ENCODE data around the gene INPP4B. TPM values are rescaled to one million over a fixed set of nuclear protein-coding genes. Genes with fewer than 3 reads are reported as not detected.

INPP4B gene
- total RNA-seq, 1 experiment from 2014 or later, result 0.07 TPM

DNA sequence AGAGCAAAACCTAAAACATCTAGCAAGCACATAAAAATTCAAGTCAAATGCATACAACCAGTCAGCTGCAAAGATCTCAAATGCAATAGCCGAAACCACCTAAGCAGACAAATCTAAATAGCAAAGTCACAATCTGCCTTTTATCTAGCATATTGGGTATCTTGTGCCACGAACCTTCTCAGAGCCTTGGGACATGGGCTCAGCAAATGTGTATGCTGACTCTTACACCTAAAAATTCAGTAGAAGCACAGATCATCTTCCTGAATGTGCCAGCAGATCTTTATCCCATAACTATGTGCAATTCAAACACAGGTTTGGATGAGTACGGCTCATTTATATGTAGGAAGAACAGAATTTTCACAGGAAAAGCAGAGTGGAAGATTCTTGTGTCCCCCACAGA lies 492.1 kb downstream of the INPP4B start:
- Histone ChIP-seq H3K79me1 (ENCODE audit: insufficient read depth, low read depth, low read length, poor library complexity, severe bottlenecking) (no peaks in the 10 kb centered on the region), H3K4ac (ENCODE audit: low read depth, low read length) (no peak overlapping the region), H3K23me2 (ENCODE audit: insufficient read length, low read depth, low read length, poor library complexity, severe bottlenecking) (no peaks in the 10 kb centered on the region), H3K9ac (ENCODE audit: extremely low read depth, insufficient read length, low read length) (no peak overlapping the region), H3K23ac (ENCODE audit: insufficient read length, low read depth, low read length) (no peak overlapping the region), H3K27ac (ENCODE audit: insufficient read length, low read depth, low read length) (no peak overlapping the region), H3T11ph (ENCODE audit: low read length) (no peak overlapping the region), H2BK120ac (ENCODE audit: low read depth, low read length, poor library complexity, severe bottlenecking) (no peak overlapping the region), H2BK15ac (ENCODE audit: low read depth, low read length) (no peak overlapping the region), H4K5ac (ENCODE audit: insufficient read length, low read depth, low read length) (no peak overlapping the region), H2AK5ac (ENCODE audit: insufficient read length, low read length) (no peak overlapping the region), H3K14ac (ENCODE audit: insufficient read depth, low read length) (no peak overlapping the region), H2AFZ (ENCODE audit: low read length) (no peak overlapping the region), H3K9me3 (ENCODE audit: control insufficient read depth, low read depth, low read length) (no peaks in the 10 kb centered on the region), H2BK12ac (ENCODE audit: insufficient read length, low read depth, low read length) (no peak overlapping the region), H3K79me2 (ENCODE audit: insufficient read depth, low read length) (no peaks in the 10 kb centered on the region), H4K91ac (ENCODE audit: insufficient read length, low read depth, low read length) (no peak overlapping the region), H3K4me2 (ENCODE audit: insufficient read depth, insufficient read length, low read length) (no peak overlapping the region), H3K4me1 (ENCODE audit: insufficient read depth, low read length) (no peaks in the 10 kb centered on the region), H4K8ac (replicated peaks; ENCODE audit: insufficient read length, low read depth, low read length) (no peak overlapping the region), H2BK5ac (ENCODE audit: insufficient read length, low read length) (no peak overlapping the region), H3K18ac (ENCODE audit: insufficient read length, low read depth, low read length) (no peak overlapping the region), H2BK20ac (ENCODE audit: low read depth, low read length, poor library complexity, severe bottlenecking) (no peak overlapping the region), H3K27me3 (ENCODE audit: insufficient read depth, low read length) (no peaks in the 10 kb centered on the region), H3K56ac (ENCODE audit: insufficient read length, low read depth, low read length) (no peak overlapping the region), H4K20me1 (ENCODE audit: control insufficient read depth, insufficient read depth, insufficient read length) (no peaks in the 10 kb centered on the region)
- TF ChIP-seq, protein P1, sequence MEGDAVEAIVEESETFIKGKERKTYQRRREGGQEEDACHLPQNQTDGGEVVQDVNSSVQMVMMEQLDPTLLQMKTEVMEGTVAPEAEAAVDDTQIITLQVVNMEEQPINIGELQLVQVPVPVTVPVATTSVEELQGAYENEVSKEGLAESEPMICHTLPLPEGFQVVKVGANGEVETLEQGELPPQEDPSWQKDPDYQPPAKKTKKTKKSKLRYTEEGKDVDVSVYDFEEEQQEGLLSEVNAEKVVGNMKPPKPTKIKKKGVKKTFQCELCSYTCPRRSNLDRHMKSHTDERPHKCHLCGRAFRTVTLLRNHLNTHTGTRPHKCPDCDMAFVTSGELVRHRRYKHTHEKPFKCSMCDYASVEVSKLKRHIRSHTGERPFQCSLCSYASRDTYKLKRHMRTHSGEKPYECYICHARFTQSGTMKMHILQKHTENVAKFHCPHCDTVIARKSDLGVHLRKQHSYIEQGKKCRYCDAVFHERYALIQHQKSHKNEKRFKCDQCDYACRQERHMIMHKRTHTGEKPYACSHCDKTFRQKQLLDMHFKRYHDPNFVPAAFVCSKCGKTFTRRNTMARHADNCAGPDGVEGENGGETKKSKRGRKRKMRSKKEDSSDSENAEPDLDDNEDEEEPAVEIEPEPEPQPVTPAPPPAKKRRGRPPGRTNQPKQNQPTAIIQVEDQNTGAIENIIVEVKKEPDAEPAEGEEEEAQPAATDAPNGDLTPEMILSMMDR (conservative IDR thresholded peaks at IDR 0.05), result no peak
- H3K9me3 Mint-ChIP-seq, result no peaks in the 10 kb centered on the region
- H3K27ac Mint-ChIP-seq, result no peak overlapping the region
- no peak overlapping the region for H3K4me3 Mint-ChIP-seq
- no peaks in the 10 kb centered on the region for H3K36me3 Mint-ChIP-seq (ENCODE audit: insufficient read depth in 1 of 3, low read depth in 3 of 3)
- DNase-seq, result no peak
- no peaks in the 10 kb centered on the region for H3K27me3 Mint-ChIP-seq (ENCODE audit: low read depth)
- WGBS (ENCODE audit: extremely low coverage, insufficient read length, low lambda C conversion rate), result no CpG with 5 or more reads among the region's 3 CpGs
- peaks cover 0 to 7% of the 10 kb centered on the region in 2 experiments; a peak in 1 of 4 replicates for H3K4me1 Mint-ChIP-seq

Measured in H9 (cell line).